Measurements from ENCODE around the gene ACSBG1.
"Not testable (repeated sequence)": the region's sequence is repeated elsewhere in the genome, so short reads cannot be mapped to it uniquely, and the experiment has no call there.

ACSBG1 gene

DNA sequence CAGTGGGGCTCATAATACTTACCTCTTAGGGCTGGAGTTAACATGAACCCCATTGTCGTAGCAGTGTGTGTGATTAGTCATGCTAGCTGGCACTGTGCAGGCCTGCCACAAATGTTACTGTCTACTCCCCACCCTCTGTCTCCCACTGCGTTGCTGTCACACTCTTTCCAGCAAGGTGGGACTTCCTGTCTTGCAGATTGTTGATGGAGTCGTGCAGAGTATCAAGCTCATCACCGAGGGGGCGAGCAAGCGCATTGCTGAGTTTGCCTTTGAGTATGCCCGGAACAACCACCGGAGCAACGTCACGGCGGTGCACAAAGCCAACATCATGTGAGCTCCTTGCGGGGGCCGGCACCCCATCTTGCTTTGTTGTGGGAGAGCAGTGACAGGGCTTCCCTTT is 72.3 kb downstream of the ACSBG1 start:
- no peak for DNase-seq

DNA sequence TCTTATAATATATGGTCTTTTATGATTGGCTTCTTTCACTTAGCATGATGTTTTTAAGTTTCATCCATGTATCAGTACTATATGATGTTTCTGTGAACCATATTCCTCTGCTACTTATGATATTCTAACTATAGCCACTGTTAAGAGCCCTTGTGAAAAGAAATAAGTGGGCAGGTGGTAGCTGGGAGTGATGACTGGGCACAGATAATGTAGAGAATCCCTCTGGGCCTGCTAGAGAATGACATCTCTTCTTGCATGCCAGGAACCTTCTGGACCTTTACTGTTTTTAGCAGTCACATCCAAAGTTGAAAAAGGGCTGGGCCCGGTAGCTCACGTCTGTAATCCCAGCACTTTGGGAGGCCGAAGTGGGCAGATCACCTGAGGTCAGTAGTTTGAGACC is 75.0 kb downstream of the ACSBG1 start:
- no peak for DNase-seq

DNA sequence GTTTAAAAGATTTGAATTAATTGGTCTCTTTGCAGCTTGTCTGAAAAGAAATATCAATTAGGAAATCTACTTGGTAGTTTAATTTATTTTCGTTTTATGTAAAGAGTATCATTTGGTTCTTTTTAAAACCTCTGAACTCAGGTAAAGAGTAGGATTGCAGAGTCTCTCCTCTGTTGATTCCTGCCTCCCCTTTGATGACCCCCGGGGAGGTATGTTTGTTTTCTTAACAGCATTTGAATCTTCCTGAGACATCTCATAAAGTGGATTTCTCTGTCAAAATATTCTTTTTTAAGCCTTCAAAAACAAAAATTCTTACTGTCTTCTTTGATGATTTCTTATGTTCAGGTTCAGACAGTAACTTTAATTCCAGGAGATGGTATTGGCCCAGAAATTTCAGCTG is 77.2 kb downstream of the ACSBG1 start:
- DNase-seq = no peak

DNA sequence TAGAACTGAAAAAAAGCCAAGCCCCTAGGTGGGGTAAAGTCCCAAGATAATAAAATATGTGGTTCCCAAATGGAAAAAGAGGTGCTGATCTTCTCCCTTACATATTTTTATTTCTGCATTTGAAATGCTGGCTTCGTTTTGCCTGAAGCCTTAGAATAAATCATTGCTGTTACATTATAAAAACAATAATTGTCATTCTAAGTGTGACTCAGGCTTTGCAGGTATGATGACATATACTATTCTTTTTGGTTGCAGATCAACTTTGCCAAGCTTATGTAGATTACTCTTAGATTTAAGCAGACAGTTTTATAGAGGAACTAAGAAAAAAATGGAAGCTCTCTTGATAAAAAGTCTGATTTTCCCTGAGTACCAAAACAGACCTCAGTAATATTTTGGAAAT is 77.7 kb downstream of the ACSBG1 start:
- DNase-seq = no peak

DNA sequence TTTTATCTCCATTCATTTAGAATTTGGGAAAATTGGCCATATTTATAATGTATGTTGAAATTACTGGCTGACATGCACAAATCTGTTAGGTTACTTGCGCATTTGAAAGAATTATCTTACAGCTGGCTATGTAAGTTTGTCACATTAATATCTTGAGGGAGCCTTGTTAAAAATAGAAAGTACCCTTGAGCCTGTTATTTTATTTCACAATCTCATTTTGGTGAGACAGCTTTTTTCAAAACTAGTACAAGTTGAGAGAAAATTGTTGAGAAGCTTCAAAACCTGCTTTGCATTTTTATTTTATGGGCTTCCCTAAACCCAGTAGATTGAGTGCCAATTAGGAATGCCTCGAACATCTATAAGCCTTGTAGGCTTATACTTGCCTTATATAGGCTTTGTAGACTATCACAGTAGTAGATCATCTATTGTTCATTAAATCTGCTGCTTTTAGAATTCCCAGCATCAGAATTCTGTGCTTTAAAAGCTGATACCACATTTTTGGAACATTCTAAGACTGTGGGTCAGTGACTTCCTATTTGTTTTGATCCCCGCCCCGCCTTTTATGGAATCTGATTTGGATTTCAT is 78.9 kb downstream of the ACSBG1 start:
- DNase-seq = no peak

DNA sequence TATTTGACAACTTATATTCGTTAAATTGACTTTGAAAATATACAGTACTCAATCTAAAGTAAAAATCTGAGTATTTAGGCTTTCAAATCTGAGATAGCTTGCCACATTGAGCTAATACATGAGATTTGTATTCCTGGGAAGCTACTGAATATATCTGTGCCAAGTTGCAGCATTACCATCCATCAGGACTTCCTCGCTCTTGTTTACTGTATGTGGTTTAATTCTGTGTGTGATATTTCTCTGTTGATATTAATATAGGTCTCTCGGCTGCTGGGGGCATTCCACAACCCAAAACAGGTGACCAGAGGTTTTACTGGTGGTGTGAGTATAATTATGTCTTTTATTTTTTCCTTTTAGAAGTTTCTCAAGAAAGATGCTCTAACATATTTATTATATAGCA is 79.4 kb downstream of the ACSBG1 start:
- DNase-seq = no peak

DNA sequence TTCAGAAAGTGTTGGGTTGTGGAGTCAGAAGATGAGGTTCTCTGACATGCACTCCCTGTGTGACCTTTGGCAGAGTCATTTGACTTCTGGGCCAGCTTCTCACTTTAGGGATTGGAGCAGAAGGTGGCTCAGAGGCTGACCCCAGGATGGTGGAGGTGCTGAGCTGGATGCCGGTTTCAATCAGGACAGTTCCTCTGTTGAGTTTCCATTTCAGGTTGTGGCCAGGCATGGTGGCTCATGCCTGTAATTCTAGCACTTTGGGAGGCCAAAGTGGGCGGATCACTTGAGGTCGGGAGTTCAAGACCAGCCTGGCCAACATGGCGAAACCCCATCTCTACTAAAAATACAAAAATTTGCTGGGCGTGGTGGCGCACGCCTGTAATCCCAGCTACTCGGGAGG is 83.3 kb downstream of the ACSBG1 start:
- not testable (repeated sequence) for DNase-seq

- peak; percentile 37 to 45 for DNase-seq
These were observed 84.3 kb downstream of the ACSBG1 start for GRCh38 chr15:78149805-78150751.

GRCh38 chr15:78149068-78149804 is 85.1 kb downstream of the ACSBG1 start, which contains the start of gene IDH3A:
TSS of gene IDH3A (plus strand) at chr15:78149362. CDS start at chr15:78149404, 42 bp downstream.
- peak; percentile 87 to 93 for DNase-seq

DNA sequence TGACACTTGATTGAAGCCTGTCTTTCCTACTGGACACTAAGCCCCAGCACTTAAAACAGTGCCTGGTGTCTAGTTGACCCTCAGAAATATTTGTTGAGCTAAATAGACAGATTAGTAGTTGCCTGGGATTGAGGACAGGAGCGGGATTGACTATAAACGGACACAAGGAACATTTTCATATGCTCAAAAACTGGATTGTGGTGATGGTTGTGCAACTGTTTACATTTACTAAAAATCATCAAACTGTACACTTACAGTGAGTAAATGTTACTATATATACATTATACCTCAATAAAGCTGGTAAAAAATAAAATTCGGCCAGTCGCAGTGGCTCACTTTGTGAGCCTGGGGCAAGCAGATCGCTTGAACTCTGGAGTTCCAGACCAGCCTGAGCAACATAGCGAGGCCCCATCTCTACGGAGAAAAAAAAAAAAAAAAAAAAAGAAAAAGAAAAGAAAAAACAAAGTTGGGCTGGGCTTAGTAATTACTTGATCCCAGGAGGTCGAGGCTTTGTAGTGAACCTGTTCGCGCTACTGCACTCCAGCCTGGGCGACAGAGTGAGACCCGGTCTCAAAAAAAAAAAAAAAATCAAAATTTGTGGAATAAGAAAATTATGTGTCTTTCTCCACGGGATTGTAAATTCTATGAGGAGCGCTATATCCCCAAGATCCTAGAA is 85.8 kb downstream of the ACSBG1 start:
- DNase-seq = no peak

DNA sequence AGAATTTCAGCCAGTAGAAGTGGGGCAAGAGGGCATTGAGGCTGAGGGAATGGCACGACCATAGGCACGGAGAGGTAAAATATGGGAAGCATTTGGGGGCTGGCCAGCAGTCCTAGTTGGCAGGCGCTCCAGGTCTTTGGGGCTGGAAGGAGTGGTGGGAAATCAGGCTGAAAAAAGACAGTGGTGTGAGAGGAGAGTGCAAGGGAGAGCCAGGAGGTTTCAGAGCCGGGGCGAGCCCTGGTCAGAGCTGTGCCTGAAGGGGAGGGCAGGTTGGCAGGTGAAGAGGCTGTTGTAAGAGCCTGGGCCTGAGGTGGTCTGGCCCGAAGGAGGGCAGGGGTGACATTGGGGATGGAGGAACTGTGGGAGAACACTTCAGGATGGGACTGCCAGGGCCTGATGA is 86.8 kb downstream of the ACSBG1 start:
- no peak for DNase-seq

GRCh38 chr15:78146425-78147154 is 87.8 kb downstream of the ACSBG1 start:
- DNase-seq = no peak

- no peak for DNase-seq
These were observed 92.0 kb downstream of the ACSBG1 start for GRCh38 chr15:78142332-78142731.

DNA sequence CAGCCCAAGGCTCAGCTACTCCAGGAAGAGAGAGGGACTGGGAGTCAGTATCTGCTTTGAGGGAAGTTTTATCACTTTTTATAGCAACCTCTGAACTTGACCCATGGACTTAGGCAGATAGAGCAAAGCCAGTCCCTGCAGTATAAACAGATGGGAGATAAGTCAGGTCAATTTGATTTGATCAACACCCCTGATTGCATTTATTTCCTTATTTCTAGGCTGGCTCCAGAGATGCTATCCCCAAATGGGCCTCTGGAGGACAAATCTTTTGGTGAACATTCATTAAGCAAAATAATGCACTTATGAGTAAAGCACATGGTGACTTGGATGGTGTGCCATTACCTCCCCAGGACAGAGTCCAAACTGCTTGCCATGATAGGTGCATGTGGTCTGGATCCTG is 94.1 kb downstream of the ACSBG1 start:
- DNase-seq = no peak

DNA sequence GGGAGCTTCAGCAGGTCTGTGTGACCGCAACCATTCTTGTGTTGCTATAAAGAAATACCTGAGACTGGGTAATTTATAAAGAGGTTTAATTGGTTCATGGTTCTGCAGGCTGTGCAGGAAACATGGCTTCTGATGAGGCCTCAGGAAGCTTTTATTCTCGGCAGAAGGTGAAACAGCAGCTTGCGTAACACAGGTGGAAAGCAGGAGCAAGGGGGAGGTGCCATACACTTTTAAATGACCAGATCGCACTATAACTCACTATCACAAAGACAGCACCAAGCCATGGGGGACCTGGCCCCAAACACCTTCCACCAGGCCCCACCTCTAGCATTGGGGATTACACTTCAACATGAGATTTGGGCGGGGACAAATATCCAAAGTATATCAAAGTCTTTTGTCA is 94.8 kb downstream of the ACSBG1 start:
- DNase-seq = no peak

DNA sequence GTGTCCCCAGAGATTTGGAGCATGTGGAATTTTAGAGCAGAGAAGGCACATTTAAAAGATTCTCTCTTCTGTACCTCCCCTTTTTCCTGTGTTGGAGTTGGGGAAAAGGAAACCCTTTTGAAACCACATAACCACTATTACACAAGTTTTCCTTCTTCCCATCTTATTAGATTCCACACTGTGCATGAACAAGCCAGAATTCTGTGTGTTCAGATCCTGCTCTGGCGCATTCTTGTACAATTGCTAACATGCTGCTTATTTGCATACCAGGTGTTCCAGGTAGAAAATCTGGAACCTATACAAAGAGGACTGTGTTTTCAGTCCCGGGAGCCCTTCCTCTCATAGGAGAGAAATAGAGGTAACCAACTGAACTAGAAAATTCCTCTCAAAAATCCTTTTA is 100.6 kb downstream of the ACSBG1 start:
- no peak for DNase-seq

DNA sequence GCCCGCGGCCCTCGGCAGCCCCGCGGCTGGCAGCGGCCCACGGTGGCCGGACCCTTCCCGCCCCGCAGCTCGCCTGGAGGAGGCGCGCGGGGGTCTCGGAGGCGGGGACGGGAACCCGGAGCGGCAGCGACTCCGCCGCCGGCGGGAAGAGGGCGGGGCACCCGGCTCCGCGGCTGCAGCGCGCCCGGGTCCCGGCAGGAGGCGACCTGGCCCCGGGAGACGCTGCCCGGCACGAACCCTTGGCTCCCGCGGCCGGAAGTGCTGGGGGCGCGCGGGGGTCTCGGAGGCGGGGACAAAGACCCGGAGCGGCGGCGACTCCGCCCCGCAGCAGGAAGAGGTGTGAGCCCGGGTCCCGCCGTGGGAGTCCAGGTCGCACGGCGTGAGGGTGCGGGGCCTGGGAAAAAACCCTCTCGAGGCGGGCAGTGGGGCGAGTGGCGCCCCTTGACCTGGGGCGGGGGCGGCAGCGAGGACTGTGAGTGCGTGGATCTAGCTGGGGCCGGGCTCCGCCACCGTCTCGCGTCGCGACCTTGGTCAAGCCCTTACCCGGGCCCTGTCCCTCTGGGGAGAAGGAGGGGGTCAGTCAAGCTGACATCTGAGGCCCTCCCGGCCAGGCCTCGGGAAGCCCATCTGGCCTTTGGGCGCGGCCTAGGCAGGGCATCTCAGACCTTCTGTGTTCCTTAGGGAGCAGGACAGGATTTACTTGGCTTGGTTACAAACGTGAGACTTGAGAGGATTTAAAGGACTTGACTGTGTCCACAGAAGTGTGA is 102.9 kb downstream of the ACSBG1 start, which contains the start of gene CIB2:
CIB2 (minus strand) TSS at position 151 of the 767 bp plus-strand sequence. CDS start 230 bp downstream, outside the sequence.
- peak; percentile 50 to 80 for DNase-seq

GRCh38 chr15:78130466-78131294 is 103.7 kb downstream of the ACSBG1 start:
- DNase-seq = no peak

DNA sequence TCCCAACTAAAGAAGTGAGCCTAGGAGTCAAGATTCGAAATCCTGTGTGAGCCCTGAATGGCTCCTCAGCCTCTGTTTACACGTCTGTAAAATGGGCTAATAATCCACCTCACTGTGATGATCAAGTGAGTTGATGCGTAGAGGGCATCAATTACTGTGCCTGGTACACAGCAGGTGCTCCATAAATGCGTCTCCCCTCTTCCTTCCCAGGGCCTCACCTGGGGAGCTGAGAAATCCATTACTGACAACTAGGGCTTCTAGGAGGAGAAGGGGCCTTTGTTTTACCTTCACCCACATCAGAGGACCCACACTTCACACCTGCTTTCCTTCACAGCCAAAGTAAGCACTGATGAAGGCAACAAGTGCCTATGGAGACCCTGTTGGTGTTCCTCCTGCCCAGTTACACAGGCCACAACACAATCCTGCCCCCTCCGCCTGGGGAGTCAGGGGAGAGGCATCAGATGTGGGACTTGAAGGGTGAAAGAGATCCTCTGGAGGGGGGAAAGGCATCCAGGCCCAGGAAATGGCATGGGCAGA is 104.5 kb downstream of the ACSBG1 start:
- no peak for DNase-seq

Data from SHP77 (cell line).